ENCODE data around the gene KLKB1.
"Not testable (repeated sequence)": the region's sequence is repeated elsewhere in the genome, so short reads cannot be mapped to it uniquely, and the experiment has no call there.

The KLKB1 gene

DNA sequence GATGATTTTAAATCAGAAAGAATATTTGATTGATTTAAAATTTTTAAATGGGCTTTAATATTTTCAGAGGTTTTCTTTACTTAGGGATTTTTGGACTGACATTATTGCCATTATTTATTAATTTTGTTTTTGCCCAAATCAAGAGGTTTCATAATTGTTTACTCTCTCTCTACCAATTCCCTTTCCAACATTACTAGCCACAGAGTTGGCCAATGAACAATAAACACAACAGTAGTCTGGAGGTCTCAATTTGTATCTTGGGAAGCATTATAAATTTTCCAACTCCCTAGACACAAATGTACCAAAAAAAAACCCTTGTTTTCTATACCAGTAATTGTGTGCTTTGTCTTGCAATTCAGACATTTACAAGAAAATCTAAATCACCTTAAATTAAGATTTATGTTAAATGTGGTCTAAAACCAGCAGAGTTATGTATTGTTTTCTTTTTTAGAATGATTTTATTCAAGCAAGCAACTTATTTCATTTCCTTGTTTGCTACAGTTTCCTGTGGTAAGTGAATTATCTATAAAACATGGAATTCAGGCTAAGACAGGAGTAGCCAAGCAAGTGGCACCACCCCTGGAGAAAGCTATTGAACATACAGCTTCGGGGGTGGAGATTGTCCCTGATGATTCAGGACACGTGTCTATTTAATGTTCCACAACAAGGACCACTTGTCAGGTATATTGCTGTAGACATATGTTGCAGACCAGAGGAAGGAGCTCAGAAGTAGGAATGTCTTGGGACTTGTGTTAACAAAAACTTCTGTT lies 622 bp downstream of the KLKB1 start:
- DNase-seq, result peak; percentile 8

- no peak for DNase-seq
Observed at GRCh38 chr4:186228514-186228894, 1.2 kb downstream of the KLKB1 start.

GRCh38 chr4:186234367-186234766 lies 7.1 kb downstream of the KLKB1 start:
- DNase-seq, result no peak

GRCh38 chr4:186236126-186236525 lies 8.8 kb downstream of the KLKB1 start:
- DNase-seq, result no peak

- no peak for DNase-seq
Observed at GRCh38 chr4:186240452-186240847, 13.1 kb downstream of the KLKB1 start.

DNA sequence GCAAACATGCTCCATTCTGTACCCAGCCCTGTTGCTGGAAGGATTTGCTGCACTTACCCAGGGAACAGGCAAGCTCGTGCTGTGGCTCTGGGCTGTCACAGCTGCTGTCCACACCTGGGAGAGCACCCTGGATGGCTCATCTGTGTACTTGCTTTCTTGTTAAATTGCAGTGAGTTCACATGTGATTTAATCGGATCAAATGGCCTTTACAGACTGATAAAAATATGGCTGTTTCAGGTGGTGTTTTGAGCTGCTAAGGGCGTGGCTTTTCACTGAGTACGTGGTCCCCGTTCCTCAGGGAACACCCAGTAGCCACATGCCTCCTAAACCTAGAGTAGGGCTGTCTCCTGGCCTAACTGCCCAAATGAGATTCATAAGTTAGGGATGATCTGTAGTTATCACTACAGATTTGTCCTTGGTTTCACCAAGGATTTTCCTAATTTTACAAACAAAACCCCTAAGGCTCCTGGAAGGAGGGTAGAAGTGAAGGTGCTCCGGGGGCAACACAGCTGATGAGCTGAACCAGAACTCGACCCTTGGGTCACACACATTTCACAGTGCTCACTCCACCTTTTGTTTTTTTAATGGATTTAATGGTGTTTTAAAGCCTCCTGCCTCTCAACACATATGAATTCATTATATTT lies 13.7 kb downstream of the KLKB1 start:
- no peak for DNase-seq

DNA sequence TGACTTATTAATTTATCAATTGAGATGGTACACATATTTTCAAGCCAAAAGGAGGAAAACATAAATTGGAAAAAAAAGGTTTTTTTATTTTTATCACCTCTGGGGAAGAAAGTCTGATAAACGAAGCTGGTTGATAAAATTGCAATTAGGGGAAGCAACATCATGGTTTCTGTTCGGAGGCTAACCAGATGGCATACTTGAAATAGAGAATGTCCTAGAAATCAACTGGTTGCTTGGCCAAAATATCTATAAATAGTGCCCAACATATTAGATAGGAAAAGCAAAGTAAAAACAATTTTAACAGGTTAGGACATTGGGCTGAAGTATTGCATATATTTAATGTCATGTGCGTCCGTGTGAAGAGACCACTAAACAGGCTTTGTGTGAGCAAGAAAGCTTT lies 14.3 kb downstream of the KLKB1 start:
- no peak for DNase-seq

GRCh38 chr4:186242031-186242430 lies 14.7 kb downstream of the KLKB1 start:
- DNase-seq, result not testable (repeated sequence)

- DNase-seq, result no peak
Observed at GRCh38 chr4:186243331-186243730, 16.0 kb downstream of the KLKB1 start.

DNA sequence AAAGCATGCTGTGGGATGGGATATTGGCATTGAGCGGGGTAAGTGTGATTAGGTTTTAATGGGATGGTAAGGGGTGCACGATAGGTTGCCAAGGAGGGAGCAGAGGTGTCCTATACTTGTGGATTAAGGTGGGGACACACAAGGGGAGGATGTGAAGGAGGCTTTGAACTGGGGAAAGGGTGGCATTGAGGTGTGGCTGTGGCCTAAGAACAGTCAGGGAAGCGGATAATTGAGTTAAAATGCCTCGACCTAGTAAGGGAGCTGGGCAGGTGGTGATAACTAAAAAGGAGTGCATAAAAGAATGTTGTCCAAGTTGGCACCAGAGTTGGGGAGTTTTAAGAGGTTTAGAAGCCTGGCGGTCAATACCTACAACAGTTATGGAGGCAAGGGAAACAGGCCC lies 17.5 kb downstream of the KLKB1 start:
- DNase-seq, result no peak

DNA sequence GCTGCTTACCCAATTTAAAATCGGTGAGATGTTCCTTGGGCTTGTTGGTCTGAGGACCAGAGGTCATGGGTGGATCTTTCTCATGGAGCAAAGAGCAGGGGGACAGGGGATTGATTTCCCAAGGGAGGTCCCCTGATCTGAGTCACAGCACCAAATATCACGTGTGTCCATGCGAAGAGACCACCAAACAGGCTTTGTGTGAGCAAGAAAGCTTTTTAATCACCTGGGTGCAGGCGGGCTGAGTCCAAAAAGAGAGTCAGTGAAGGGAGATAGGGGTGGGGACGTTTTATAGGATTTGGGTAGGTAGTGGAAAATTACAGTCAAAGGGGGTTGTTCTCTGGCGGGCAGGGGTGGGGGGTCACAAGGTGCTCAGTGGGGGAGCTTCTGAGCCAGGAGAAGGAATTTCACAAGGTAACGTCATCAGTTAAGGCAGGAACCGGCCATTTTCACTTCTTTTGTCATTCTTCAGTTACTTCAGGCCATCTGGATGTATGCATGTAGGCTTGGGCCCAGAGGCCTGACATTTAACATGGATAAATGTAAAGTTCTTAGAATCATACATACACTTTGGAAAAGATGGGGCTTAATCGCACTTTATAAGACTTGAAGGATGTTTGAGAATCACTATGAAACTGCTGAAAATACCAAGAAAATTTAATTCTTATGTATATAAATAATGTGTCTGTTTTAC lies 19.9 kb downstream of the KLKB1 start:
- DNase-seq, result not testable (repeated sequence)

DNA sequence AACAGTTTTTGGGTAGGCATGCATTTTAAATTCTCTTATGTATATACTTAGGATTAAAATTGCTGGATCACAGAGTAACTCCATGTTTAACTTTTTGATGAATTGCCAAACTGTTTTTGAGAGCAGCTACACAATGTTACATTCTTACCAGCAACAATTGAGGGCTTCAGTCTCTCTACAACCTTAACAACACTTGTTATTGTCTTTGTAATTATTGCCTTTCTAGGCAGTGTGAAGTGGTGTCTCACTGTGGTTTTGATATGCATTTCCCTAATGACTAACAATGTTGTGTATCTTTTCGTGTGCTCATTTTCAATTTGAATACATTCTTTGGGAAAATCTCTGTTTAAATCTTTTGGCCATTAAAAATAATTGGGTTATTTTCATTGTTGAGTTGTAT lies 21.3 kb downstream of the KLKB1 start:
- no peak for DNase-seq

- DNase-seq, result no peak
Observed at GRCh38 chr4:186249785-186250754, 22.8 kb downstream of the KLKB1 start.

DNA sequence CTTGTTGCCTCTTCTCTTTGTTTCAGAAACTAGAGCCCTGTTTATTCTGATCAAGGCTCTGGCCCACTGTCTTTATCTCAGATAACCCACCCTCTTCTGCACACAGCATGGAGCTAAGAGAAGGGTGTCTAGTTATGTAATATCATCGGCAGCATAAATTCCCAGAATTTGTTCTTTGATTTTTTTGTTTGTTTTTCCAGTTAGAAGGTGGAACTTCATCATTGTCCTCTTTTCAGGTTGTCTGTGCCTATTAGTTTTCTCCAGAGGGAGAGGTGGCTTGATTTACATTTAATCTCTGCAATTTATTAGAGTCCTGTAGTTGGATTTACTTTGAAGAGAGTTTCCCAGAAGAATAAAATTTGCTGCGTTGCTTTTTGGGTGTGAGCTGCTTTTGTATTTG lies 23.5 kb downstream of the KLKB1 start:
- no peak for DNase-seq

DNA sequence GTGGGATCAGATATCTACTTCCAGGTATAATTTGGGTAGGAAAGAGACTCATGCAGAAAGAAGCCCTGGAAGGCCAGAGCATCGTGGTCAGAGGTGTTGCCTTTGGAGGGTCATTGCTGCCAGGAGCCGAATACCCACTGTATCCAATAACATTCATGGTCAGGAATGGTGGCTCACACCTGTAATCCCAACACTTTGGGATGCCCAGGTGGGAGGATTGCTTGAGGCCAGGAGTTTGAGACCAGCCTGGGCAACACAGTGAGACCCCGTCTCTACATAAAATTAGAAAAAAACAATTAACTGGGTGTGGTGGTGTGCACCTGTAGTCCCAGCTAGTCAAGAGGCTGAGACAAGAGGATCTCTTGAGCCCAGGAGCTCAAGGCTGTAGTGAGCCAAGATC lies 27.8 kb downstream of the KLKB1 start:
- no peak for DNase-seq

DNA sequence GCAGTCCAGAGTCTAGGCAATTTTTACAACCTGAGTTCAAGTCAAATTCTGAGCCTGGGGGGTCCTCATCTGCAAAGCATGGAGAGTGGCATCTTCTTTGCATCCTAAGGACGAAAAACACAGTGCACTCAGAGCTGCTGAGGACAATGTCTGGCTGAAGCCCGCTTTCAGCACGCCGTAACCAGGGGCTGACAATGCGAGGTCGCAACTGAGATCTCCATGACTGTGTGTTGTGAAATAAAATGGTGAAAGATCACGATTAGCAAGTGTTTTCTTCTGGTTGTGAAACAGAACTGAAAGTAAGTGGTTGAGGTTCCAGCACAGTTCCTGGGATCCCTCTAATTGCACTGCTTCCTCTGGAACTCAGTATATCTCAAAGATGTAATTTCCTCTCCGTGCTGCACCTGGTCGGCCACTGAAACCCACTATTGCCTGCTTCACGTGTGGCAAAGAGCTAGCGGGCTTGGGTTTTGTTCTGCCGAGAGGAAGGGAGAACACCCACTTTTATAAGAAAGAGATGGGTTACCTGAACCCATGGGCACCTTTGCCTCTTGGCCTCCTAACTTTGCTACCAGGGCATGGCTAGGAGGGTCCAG lies 31.0 kb downstream of the KLKB1 start:
- no peak for DNase-seq

DNA sequence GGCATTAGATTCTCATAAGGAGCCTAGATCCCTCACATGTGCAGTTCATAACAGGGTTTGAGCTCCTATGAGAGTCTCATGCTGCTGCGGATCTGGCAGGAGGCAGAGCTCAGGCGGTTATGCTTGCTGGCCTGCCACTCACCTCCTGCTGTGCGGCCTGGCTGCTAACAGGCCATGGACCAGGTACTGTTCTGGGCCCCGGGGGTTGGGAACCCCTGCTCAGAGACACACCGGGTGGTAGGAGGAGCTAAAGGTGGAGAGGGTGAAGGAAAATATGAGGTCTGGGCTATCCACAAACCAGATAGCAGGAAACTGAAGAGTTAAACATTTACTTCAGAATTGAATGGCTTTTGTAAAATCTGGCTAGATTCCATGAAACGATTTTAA lies 32.8 kb downstream of the KLKB1 start:
- DNase-seq, result no peak

GRCh38 chr4:186260504-186261448 lies 33.5 kb downstream of the KLKB1 start:
- no peak for DNase-seq

DNA sequence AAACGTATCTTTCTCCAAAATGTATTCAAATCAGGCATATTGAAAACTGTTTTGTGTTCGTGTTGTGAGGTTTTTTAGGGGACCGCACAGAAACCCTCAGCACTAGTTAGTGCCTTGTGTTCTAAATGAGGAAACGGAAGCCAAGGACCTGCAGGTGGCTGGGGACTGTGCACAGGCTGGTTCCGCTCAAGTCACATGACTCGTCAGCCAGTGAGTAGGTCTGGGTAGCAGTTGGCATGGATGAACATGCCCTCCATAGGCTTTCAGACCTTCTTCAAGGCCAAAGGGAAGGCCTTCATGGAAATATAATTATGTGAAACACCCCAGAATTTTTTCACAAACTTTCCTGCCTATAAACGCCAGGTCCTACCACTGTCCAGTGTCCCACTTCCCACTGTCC lies 37.4 kb downstream of the KLKB1 start:
- no peak for DNase-seq

DNA sequence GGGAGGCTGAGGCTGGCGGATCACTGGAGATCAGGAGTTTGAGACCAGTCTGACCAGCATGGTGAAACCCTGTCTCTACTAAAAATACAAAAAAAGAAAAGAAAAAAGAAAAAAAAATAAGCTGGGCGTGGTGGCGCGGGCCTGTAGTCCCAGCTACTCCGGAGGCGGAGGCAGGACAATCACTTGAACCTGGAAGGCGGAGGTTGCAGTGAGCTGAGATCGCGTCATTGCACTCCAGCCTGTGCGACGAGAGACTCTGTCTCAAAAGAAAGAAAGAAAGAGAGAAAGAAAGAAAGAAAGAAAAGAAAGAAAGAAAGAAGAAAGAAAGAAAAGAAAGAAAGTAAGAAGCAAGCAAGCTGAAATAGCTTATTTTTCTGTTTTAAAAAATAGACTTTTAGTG lies 37.9 kb downstream of the KLKB1 start:
- DNase-seq, result not testable (repeated sequence)
